IMR-90 (cell line): Measurements from ENCODE around the gene DYNLT4. TPM values are rescaled to one million over a fixed set of nuclear protein-coding genes. Genes with fewer than 3 reads are reported as not detected.

ENCODE experiments used
- ATAC-seq: fragments of 200-7000 bp; cut with Tn5 transposase; 2 replicates; pipeline ENCODE4 v1.9.1; 2020; ENCODE audit warnings: low read depth, mild to moderate bottlenecking, moderate library complexity
- BruUV-seq: library from RNA; stranded (reverse); fragments of 400-500 nt; replicated peaks from 2 replicates; lab custom pipeline; 2021; lab: Mats Ljungman, UMichigan
- CTCF ChIA-PET: fragments of 300-600 bp; formaldehyde crosslinking; extraction: SDS; loops from one replicate; lab custom pipeline; 2021; ENCODE audit warnings: antibody characterized with exemption; lab: Yijun Ruan, JAX
- POLR2A ChIA-PET: fragments of 300-600 bp; sonication (Branson Sonifier 250); formaldehyde crosslinking; loops from one replicate; lab custom pipeline; 2022; ENCODE audit warnings: antibody characterized with exemption; ENCODE audit not compliant: unreplicated experiment; lab: Charles Lee
- DNase-seq: peaks from one replicate; pipeline ENCODE4 v3.0.0; 2013
- H2AFZ ChIP-seq: replicated peaks from 2 replicates; pipeline ENCODE3; 2013; ENCODE audit warnings: low read length, mild to moderate bottlenecking; ENCODE audit not compliant: poor library complexity
- H2AK5ac ChIP-seq: 2 replicates; pipeline ENCODE4 v1.6.1; 2013; ENCODE audit warnings: low read depth, low read length, inconsistent platforms
- H2AK9ac ChIP-seq: replicated peaks from 2 replicates; pipeline ENCODE3; 2013; ENCODE audit warnings: mild to moderate bottlenecking, low read depth, low read length, moderate library complexity; ENCODE audit not compliant: poor library complexity
- H2BK120ac ChIP-seq: 2 replicates; pipeline ENCODE4 v1.6.1; 2013; ENCODE audit warnings: low read depth, low read length, inconsistent platforms
- H2BK15ac ChIP-seq: 3 replicates; pipeline ENCODE4 v1.6.1; 2013; ENCODE audit warnings: low read depth, low read length, inconsistent platforms
- H2BK20ac ChIP-seq: 2 replicates; pipeline ENCODE4 v1.6.1; 2013; ENCODE audit warnings: low read depth, mild to moderate bottlenecking, inconsistent platforms, low read length, moderate library complexity
- H2BK5ac ChIP-seq: 2 replicates; pipeline ENCODE4 v1.6.1; 2013; ENCODE audit warnings: mild to moderate bottlenecking, low read depth, low read length, inconsistent platforms; ENCODE audit not compliant: poor library complexity, severe bottlenecking
- H3K14ac ChIP-seq: replicated peaks from 2 replicates; pipeline ENCODE4 v1.6.1; 2013; ENCODE audit warnings: low read depth, low read length, inconsistent platforms
- H3K18ac ChIP-seq: 2 replicates; pipeline ENCODE4 v1.6.1; 2013; ENCODE audit warnings: low read depth, low read length, control low read depth
- H3K23ac ChIP-seq: 2 replicates; pipeline ENCODE4 v1.6.1; 2013; ENCODE audit warnings: low read depth, low read length, inconsistent platforms
- H3K27ac ChIP-seq: 2 replicates; pipeline ENCODE4 v1.5.1; 2013; ENCODE audit warnings: mild to moderate bottlenecking, control low read depth, low read length; ENCODE audit not compliant: insufficient read depth
- H3K27me3 ChIP-seq: 2 replicates; pipeline ENCODE4 v1.6.1; 2013; ENCODE audit warnings: low read length; ENCODE audit not compliant: control insufficient read depth, insufficient read depth
- H3K36me3 ChIP-seq: 2 replicates; pipeline ENCODE4 v1.6.1; 2013; ENCODE audit warnings: low read length, mixed read lengths; ENCODE audit not compliant: control insufficient read depth, insufficient read depth
- H3K4ac ChIP-seq: 2 replicates; pipeline ENCODE4 v1.6.1; 2013; ENCODE audit warnings: low read depth, low read length, inconsistent platforms
- H3K4me1 ChIP-seq: 2 replicates; pipeline ENCODE4 v1.6.1; 2013; ENCODE audit warnings: low read length, mixed read lengths; ENCODE audit not compliant: control insufficient read depth, insufficient read depth
- H3K4me2 ChIP-seq: 2 replicates; pipeline ENCODE4 v1.6.1; 2013; ENCODE audit warnings: low read depth, mild to moderate bottlenecking, control low read depth, low read length, moderate library complexity
- H3K4me3 ChIP-seq: 2 replicates; pipeline ENCODE4 v1.5.1; 2013; ENCODE audit warnings: low read depth, mild to moderate bottlenecking, control low read depth, low read length, moderate library complexity; ENCODE audit not compliant: insufficient read depth
- H3K56ac ChIP-seq: 2 replicates; pipeline ENCODE4 v1.6.1; 2013; ENCODE audit warnings: low read length, inconsistent platforms; ENCODE audit not compliant: insufficient read depth; ENCODE audit errors: extremely low read depth
- H3K79me1 ChIP-seq, 2 experiments: 2 replicates each; pipeline ENCODE4 v1.6.1; 2013; ENCODE audit warnings: low read length in 2 of 2, inconsistent platforms in 1 of 2, low read depth in 1 of 2
- H3K9ac ChIP-seq: 2 replicates; pipeline ENCODE4 v1.6.1; 2013; ENCODE audit warnings: low read depth, low read length, control low read depth
- H3K9me1 ChIP-seq: 2 replicates; pipeline ENCODE4 v1.6.1; 2013; ENCODE audit warnings: low read length, inconsistent platforms; ENCODE audit not compliant: insufficient read depth
- H3K9me3 ChIP-seq: 2 replicates; pipeline ENCODE4 v1.6.1; 2013; ENCODE audit warnings: low read length; ENCODE audit not compliant: control insufficient read depth, insufficient read depth
- H4K20me1 ChIP-seq: 2 replicates; pipeline ENCODE4 v1.6.1; 2013; ENCODE audit warnings: low read length, inconsistent platforms; ENCODE audit not compliant: insufficient read depth
- H4K5ac ChIP-seq: 2 replicates; pipeline ENCODE4 v1.6.1; 2013; ENCODE audit warnings: mild to moderate bottlenecking, low read depth, low read length, control low read depth
- H4K8ac ChIP-seq, 2 experiments: 2 replicates each; pipeline ENCODE4 v1.6.1; 2013; ENCODE audit warnings: low read depth in 2 of 2, low read length in 2 of 2, control low read depth in 1 of 2, inconsistent platforms in 1 of 2
- H4K91ac ChIP-seq: 2 replicates; pipeline ENCODE4 v1.6.1; 2013; ENCODE audit warnings: low read depth, low read length, inconsistent platforms; ENCODE audit not compliant: insufficient read depth
- RAD21 ChIP-seq: IDR thresholded peaks from 2 replicates; pipeline ENCODE4 v1.6.1; 2012; ENCODE audit warnings: low read length, improper control_type of control experiment
- WGBS, 2 experiments: methylation state at CpG; one replicate each; pipeline versions ENCODE4 v1.1.5 to v1.1.7; 2013; ENCODE audit warnings: missing lambda C conversion rate in 2 of 2; ENCODE audit not compliant: insufficient read length in 1 of 2; ENCODE audit errors: extremely low coverage in 2 of 2; 5-methylcytosine and 5-hydroxymethylcytosine counted together
- dilution Hi-C: fragments of 300-500 bp; cut with HindIII; formaldehyde crosslinking; loops from one replicate; pipeline ENCODE4 v1.14.3; 2018; ENCODE audit warnings: low sequenced_read_pairs; ENCODE audit not compliant: unreplicated experiment
- in situ Hi-C: fragments of 300-500 bp; cut with MboI; formaldehyde crosslinking; loops from 3 replicates; pipeline ENCODE4 v1.14.3; 2019; ENCODE audit warnings: low sequenced_read_pairs, inconsistent platforms, mixed read lengths
- intact Hi-C: fragments of 100-400 bp; cut with micrococcal nuclease; formaldehyde crosslinking; loops from 2 replicates; pipeline ENCODE4 v1.10.0; 2022
- polyA plus RNA-seq, 3 experiments: library from polyadenylated mRNA; depleted of rRNA; stranded (reverse); fragments of >200 nt; gene quantifications; 2 replicates each; pipeline ENCODE4 v1.2.3, GENCODE V29; 2012; ENCODE audit warnings: low replicate concordance in 1 of 3
- total RNA-seq: library from RNA; depleted of rRNA; stranded (reverse); fragments of >200 nt; gene quantifications from 2 replicates; pipeline ENCODE4 v1.2.3, GENCODE V29; 2012

The DYNLT4 gene
- total and polyA plus RNA-seq, 2 of the 4 experiments (the other 2 are of a cell fraction): not detected

DNA sequence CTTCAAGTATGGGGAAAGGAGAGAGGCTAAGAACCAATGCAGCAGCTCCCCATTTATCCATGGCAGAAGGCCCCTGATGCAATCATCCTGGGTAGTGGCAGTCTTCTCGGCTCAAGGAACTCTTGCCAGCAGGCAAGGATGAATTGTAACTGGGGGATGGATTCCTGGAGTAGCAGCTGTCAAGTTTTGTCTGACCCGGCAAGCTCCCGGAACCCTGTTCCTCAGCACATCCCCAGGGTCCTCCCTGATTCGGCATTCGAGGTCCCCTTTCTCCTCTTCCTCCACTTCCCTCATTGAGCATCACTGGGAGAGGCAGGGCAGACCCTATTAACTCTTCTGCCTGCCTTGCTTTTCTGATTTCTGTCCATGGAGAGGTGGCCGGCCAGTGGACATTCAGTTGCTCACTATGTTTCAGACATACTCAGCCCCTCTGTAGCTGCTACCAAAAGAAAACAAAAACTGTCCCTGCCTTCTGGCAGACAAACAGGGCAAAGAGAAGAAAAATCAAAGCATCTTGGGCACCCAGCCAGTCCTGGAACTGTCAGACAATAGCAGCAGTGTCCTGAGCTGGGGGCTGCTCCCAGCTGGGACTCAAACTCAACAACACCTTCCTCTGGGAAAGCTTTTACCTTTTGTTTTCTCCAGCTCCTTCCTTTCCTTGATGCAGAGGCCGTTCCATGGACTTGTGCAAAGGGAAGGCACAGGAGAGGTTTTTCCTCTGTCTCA lies 41.5 kb upstream of the DYNLT4 start:
- Histone ChIP-seq H3K36me3 (peaks cover 4% of the 10 kb centered on the region; the same call in 1 of the 2 replicates), H4K8ac (no peak overlapping the region), H3K4me2 (no peak overlapping the region), H2BK120ac (no peak overlapping the region), H3K79me1 (no peaks in the 10 kb centered on the region), H3K9me3 (no peaks in the 10 kb centered on the region), H3K4me3 (no peak overlapping the region), H4K5ac (no peak overlapping the region), H3K14ac (no peak overlapping the region), H4K20me1 (no peaks in the 10 kb centered on the region), H2AK5ac (no peak overlapping the region), H3K4ac (no peak overlapping the region), H2BK20ac (no peak overlapping the region), H3K27me3 (no peaks in the 10 kb centered on the region), H2AK9ac (peak overlapping the region; percentile 47), H2BK5ac (no peak overlapping the region), H3K23ac (no peak overlapping the region), H3K9ac (no peak overlapping the region), H3K18ac (no peak overlapping the region), H3K27ac (no peak overlapping the region), H3K4me1 (no peaks in the 10 kb centered on the region), H3K9me1 (no peaks in the 10 kb centered on the region; the same call in 1 of the 2 replicates), H2BK15ac (no peak overlapping the region), H4K91ac (no peak overlapping the region), H3K56ac (no peak overlapping the region), H2AFZ (peak overlapping the region; percentile 53)
- intact Hi-C loops (no loop called here), dilution Hi-C loops (no loop called here), in situ Hi-C loops (no loop called here)
- no peak for TF ChIP-seq RAD21
- CTCF ChIA-PET: interaction anchor here (0.5 to 0.6 kb wide), 2 partner anchors 115 to 1549 kb away, joined by 3 to 5 read pairs; no protein-coding TSS in a partner anchor
- no peak for DNase-seq
- BruUV-seq: no TSS peak
- ATAC-seq: peak; percentile 14; the same call in 1 of the 2 replicates
- POLR2A ChIA-PET: no interaction called here
- WGBS, 2 experiments: no CpG with 5 or more reads among the region's 7 CpGs
